SU-DHL-6 (cell line): Measurements from ENCODE around the gene SPAST.

ENCODE experiments used
- EZH2phosphoT487 ChIP-seq: fragments of 200-600 bp; sonication (generic), shearing (Covaris generic); conservative IDR thresholded peaks from 2 replicates; pipeline ENCODE4 v1.6.1; 2018; ENCODE audit warnings: mild to moderate bottlenecking, antibody characterized with exemption, low read length, moderate library complexity, mixed read lengths
- TF ChIP-seq, protein P1 (sequence below): fragments of 200-600 bp; sonication (generic); IDR thresholded peaks from one replicate; pipeline ENCODE4 v1.5.1; 2017; ENCODE audit warnings: antibody characterized with exemption, mild to moderate bottlenecking, low read length, moderate library complexity; ENCODE audit not compliant: insufficient read depth, poor library complexity, severe bottlenecking

DNA sequence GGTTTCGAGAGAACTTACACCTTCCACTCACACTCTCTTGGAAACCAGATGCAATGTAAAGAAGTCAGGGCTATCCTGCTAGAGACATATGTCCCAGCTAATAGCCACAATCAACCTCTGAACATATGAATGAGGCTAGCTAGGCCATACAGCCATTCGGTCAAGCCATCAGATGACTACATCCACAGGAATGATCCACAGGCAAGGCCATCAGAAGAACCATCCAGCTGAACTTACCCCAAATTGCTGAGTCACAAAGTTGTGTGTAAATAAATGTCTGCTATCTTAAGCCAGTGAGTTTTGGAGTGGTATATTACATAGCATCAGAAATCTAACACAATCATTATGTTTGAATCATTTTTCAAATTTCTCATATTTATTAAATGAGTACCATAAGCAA, 5.2 kb upstream of the SPAST start:
- TF ChIP-seq, protein P1, sequence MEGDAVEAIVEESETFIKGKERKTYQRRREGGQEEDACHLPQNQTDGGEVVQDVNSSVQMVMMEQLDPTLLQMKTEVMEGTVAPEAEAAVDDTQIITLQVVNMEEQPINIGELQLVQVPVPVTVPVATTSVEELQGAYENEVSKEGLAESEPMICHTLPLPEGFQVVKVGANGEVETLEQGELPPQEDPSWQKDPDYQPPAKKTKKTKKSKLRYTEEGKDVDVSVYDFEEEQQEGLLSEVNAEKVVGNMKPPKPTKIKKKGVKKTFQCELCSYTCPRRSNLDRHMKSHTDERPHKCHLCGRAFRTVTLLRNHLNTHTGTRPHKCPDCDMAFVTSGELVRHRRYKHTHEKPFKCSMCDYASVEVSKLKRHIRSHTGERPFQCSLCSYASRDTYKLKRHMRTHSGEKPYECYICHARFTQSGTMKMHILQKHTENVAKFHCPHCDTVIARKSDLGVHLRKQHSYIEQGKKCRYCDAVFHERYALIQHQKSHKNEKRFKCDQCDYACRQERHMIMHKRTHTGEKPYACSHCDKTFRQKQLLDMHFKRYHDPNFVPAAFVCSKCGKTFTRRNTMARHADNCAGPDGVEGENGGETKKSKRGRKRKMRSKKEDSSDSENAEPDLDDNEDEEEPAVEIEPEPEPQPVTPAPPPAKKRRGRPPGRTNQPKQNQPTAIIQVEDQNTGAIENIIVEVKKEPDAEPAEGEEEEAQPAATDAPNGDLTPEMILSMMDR, result no peak
- TF ChIP-seq EZH2phosphoT487, result no peak
